ENCODE data around the gene NLK.

DNA sequence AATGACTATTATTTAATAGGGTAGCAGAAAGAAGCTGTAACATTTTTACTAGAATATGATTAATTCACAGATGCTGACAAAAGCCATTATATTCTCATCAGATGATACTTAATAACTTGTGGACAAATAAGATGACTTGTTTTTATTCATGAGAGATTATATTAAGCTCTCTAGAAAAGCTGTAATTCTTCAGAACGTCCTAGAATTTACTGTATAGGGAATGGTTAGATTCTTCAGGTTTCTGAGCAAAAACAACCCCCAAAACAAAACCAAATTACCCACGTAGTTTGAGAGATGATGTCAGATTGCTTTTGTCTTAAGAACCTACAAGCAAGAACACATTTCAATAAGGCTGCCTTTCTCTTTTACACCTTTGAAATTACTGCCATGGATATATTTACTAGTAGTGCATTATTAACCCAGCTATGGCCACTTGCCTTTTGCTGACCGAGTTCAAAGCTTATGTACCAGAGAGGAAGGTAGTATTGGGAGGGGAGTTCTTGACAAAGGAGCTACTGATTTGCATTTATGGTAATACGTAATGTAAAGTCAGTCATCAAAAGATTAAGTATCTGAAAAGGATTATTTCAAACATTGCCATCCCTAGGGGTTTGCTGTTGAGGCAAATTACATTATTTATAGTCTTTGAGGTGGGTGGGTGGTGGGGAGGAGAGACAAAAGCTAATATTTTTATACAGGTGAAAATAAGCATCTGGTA, 51.7 kb downstream of the NLK start:
- TF ChIP-seq JUNB (IDR thresholded peaks at IDR 0.05), result 0 out of 2 replicates have a peak, but pooled peaks have one; percentile 7
- no peak for TF ChIP-seq SP1 (IDR thresholded peaks at IDR 0.05; ENCODE audit: low read depth, low read length)
- TF ChIP-seq EP300 (IDR thresholded peaks at IDR 0.05; ENCODE audit: borderline replicate concordance in 1 of 2, control insufficient read depth in 1 of 2, low read depth in 2 of 2, low read length in 2 of 2), result no peak
- no peak for TF ChIP-seq SUPT20H (IDR thresholded peaks at IDR 0.05; ENCODE audit: borderline replicate concordance, control insufficient read depth, low read depth, low read length)
- TF ChIP-seq RFX5 (IDR thresholded peaks at IDR 0.05; ENCODE audit: low read depth, low read length), result no peak

All from GM12878 (cell line).